Endothelial cell of umbilical vein (primary cell): ENCODE measurements around the gene PLXND1.

Experiments used
- CTCF ChIP-seq, 2 donors: IDR thresholded peaks; 1 replicate in 1 of 2; 2 replicates in 1 of 2; pipeline ENCODE4 v1.5.1; 2011; ENCODE audit warnings: low read length in 2 of 2, mild to moderate bottlenecking in 2 of 2, moderate library complexity in 2 of 2, control low read depth in 1 of 2, inconsistent platforms in 1 of 2, low read depth in 1 of 2; ENCODE audit not compliant: insufficient read depth in 1 of 2; ENCODE audit errors: extremely low read depth in 1 of 2
- MAX ChIP-seq: IDR thresholded peaks from 2 replicates; pipeline ENCODE4 v1.6.1; 2011; ENCODE audit not compliant: insufficient read depth, insufficient read length
- POLR2AphosphoS5 ChIP-seq: IDR thresholded peaks from 2 replicates; pipeline ENCODE4 v1.6.1; 2012; ENCODE audit warnings: low read depth, mild to moderate bottlenecking, control low read depth, low read length, moderate library complexity; ENCODE audit not compliant: insufficient read depth

GRCh38 chr3:129527262-129527661 lies 79.2 kb downstream of the PLXND1 start:
- TF ChIP-seq CTCF (IDR thresholded peaks at IDR 0.05; ENCODE audit: extremely low read depth in 1 of 2, insufficient read depth in 1 of 2, low read depth in 1 of 2, low read length in 2 of 2) (no peak), MAX (no peak), POLR2AphosphoS5 (no peak)
